Measurements from ENCODE around the gene ABCA2.

ABCA2 gene, protein sequence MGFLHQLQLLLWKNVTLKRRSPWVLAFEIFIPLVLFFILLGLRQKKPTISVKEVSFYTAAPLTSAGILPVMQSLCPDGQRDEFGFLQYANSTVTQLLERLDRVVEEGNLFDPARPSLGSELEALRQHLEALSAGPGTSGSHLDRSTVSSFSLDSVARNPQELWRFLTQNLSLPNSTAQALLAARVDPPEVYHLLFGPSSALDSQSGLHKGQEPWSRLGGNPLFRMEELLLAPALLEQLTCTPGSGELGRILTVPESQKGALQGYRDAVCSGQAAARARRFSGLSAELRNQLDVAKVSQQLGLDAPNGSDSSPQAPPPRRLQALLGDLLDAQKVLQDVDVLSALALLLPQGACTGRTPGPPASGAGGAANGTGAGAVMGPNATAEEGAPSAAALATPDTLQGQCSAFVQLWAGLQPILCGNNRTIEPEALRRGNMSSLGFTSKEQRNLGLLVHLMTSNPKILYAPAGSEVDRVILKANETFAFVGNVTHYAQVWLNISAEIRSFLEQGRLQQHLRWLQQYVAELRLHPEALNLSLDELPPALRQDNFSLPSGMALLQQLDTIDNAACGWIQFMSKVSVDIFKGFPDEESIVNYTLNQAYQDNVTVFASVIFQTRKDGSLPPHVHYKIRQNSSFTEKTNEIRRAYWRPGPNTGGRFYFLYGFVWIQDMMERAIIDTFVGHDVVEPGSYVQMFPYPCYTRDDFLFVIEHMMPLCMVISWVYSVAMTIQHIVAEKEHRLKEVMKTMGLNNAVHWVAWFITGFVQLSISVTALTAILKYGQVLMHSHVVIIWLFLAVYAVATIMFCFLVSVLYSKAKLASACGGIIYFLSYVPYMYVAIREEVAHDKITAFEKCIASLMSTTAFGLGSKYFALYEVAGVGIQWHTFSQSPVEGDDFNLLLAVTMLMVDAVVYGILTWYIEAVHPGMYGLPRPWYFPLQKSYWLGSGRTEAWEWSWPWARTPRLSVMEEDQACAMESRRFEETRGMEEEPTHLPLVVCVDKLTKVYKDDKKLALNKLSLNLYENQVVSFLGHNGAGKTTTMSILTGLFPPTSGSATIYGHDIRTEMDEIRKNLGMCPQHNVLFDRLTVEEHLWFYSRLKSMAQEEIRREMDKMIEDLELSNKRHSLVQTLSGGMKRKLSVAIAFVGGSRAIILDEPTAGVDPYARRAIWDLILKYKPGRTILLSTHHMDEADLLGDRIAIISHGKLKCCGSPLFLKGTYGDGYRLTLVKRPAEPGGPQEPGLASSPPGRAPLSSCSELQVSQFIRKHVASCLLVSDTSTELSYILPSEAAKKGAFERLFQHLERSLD (N-terminal part only)

GRCh38 chr9:137027369-137028262, at the start of gene ABCA2:
Gene ABCA2 (minus strand): TSS chr9:137028237. CDS start chr9:137028140, 97 bp downstream.
- no peak for DNase-seq

GRCh38 chr9:137077010-137077747, 49.1 kb upstream of the ABCA2 start, which contains the start of gene UAP1L1:
Gene UAP1L1 (plus strand): TSS chr9:137077517. CDS start chr9:137077533, 16 bp downstream.
- DNase-seq, result peak; percentile 18

- DNase-seq, result no peak
Measured at GRCh38 chr9:137076636-137077009, 48.6 kb upstream of the ABCA2 start.

DNA sequence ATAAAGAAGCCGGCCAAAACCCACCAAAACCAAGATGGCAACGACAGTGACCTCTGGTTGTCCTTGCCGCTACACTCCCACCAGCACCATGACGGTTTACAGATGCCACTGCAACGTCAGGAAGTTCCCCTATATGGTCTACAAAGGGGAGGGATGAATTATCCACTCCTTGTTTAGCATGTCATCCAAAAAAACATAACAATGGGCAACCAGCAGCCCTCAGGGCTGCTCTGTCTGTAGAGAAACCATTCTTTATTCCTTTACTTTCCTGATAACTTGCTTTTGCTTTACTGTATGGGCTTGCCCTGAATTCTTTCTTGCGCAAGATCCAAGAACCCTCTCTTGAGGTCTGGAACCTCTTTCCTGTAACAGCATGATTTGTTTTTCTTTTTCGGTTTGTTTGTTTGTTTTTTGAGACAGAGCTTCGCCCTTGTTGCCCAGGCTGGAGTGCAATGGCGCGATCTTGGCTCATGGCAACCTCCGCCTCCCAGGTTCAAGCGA, 47.3 kb upstream of the ABCA2 start:
- no peak for DNase-seq

GRCh38 chr9:137074657-137075274, 46.7 kb upstream of the ABCA2 start:
- no peak for DNase-seq

DNA sequence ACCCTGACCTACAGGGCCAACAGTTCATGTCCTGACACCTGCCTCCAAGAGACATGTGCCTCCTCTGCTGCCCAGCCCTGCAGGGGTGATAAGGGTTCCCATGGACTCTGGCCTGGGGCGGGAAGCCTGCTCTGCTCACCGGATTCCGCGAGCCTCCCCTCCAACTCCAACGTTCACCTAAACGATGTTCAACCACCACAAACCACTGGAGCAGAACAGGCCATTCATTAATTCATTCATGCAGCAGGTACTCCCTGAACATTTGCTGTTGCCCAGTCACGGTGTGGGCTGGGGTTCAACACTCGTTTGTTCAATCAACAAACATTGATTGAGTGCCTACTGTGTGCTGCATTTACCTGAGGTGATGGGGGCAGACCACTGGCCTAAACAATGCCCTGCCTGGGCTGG, 46.0 kb upstream of the ABCA2 start:
- no peak for DNase-seq

DNA sequence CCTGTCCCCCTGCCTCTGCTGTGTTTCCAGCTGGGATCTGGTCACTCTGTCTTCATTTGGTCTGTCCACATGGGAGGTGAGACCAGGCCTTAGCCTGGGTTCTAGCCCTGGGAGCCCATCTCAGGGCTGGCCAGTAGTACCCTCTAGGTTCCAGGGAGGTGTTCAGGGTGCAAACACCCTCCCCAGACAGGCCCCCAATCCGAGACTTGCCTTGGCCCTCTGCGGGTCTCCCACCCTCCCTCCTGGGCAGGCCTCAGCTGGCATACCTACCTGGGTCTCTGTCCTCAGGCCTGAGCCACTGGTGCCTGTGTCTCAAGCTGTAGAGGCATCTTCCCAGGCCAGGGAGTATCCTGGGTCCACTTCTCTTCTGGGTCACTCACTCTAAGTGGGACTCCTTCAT, 43.2 kb upstream of the ABCA2 start:
- no peak for DNase-seq

DNA sequence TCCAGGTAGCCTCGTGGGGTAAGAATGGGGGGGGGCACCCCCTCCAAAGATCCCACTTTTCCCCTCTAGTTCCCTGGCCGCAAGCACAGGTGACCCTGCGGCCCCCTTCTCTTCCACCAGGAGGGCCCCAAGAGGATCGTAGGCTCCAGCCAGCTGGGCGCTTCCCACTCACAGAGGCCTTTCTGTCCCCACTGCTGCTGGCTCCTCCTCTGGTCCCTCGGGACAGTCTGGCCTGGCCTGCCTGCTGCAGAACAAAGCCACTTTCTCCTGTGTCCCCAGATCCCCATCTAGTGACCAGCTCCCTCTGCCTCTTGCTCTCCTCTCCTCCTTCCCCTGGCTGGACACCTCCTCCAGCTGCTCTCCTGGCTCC, 42.9 kb upstream of the ABCA2 start:
- DNase-seq, result no peak

GRCh38 chr9:137070201-137070905, 42.3 kb upstream of the ABCA2 start, which contains the start of gene SAPCD2:
Gene SAPCD2 (minus strand): TSS chr9:137070557. CDS start chr9:137070460, 97 bp downstream.
- peak; percentile 65 for DNase-seq

GRCh38 chr9:137069508-137070091, 41.6 kb upstream of the ABCA2 start:
- no peak for DNase-seq

DNA sequence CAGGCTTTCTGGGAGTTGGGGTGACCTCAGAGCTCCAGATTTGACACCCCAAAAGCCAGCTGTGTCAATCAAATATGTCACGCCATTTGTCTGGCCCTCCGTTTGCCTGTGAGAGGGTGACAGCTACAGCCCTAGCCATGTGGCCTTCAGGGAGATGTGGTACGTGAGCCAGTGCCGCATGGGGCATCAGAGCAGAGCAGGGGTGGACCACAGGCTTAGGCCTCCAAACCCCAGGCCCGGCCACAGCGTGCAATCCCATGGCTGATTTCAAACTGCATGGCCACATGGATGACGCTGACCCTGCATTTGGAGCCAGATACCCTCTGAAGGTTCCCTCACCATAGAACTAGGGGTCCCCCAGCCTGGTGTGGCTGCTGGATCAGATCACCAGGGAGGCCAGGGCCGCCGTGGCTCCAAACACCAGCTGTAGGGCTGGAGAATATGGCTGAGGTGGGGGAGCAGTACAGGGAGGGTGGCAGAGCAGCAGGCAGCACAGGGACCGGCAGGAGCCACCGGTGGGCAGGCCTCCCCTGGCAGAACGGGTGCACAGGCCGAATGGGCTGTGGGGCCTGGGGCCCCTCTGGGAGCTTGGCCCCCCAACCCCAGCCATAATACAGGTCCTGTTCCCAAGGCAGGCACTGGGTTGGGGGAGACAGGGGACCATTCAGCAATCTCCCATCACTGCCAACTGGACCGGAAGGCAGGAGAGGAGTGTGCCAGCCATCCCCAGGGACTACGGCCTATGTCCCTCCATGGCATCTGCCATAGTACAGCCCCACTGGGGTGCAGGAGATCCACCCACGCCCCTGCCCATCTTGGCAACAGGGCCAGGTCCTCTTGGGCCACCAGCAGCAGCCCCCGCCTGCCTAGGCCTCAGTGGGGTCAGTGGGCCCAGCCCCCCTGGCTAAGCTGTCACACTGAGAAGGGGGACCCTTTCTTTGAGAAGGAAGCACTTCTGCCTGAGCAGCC, 40.8 kb upstream of the ABCA2 start:
- no peak for DNase-seq

DNA sequence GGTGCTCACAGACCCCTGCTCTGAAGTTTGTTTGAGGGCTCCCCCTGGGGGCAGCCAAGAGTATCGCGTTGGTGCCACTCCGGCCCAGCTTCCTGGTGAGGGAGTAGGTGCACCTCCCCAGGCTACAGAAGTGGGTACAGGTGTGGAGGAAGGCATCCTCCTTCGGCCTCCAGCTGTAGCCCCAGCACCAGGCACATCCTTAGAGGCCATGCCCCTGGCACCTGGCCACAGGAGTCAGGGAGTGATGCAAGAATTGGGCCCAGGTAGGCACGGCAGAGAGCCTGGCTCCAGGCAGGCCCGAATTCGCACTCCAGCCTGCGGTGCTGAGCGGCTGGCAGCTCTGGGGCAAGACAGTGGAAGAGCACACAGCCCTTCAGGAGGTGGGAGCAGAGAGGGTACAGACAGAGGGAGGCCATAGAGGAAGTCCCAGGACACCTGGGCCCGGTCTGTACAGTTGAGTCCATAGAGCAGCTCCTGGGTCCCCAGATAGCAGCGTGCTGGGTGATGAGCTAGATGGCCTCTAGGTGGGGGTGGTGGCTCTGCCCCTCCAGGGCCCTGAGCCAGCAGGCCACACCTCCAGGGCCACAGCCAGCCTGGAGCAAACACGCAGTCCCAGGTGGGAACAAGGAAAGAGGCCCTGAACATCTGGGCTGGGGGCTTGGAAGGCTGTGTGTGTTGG, 40.0 kb upstream of the ABCA2 start:
- DNase-seq, result peak; percentile 53

DNA sequence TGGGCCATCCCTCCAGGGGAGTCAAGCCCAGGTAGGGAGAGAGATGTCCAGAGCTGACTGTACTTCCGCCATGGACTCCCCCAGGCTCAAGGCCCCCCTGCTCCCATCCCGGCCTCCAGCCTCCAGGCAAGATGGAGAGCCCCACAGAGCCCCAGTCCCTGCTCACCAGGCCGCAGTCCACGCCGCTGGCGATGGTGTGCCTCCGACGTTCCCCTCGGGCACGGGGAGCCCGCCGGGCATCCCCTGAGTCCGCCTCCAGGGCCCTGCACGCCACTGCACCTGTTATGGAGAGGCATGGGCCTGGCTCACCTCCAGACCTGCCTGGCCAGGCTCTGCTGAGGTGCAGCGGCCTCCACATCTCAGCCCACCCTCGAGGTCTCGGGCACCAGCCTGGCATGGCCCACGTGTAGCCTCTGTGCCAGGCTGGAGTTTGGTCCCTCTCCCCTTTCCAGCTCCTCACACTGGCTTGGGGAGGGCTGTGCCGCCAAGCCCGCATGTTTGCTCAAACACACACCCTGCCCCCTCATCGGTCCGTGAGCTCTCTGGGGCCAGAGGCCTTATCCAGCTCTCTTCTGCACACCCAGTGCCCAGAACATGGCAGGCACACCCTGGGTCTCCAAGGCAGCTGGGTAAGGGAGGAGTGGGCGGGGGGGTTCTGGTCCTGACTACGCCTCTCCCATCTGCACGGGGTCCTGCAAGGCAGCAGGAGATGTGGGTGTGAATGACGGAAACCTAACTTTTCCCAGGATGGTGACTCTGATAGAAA, 38.2 kb upstream of the ABCA2 start:
- no peak for DNase-seq

DNA sequence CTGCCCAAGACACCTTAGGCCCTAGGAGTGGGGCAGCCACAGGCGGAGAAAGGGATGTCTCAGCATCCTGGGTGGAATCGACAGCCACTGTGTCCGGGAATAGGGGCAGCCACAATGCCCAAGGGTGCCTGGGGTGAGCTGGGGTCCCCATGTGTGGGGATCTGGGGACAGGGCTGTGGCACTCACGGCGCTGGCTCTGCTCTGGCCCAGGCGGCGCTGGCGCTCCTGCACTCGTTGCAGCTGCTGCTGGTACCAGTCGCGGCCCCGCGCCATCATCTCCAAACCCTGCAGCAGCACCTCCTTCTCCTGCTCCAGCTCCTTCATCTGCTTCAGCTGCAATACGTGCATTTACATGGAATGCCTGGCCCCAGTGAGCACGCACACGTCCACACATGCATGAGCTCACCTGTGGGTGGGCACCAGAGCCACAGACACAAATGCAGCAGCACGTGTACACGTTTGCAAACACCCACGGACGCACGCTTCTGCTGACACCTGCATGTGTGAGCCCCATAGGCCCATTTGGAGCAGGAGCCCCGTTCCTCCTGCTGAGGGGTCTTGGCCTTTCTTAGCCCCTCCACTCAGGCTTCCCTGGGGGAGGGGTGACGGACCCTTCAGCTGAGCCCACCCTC, 37.4 kb upstream of the ABCA2 start:
- DNase-seq, result no peak

DNA sequence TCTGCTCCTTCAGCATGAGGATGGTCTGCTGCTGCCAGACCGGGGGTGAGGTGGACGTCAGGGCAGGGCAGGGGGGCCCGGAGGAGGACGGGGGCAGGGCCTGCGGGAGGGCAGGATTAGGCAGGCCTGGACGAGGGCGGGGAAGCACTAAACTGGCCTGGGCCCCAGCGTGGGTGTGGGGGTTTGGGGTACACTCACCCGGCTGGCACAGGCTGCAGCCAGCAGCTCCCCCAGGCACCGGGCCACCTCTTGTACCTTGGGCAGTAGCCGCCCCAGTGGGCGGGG, 36.8 kb upstream of the ABCA2 start:
- no peak for DNase-seq

Measured in T1000 (cell line).